GM21723 (cell line): Measurements from ENCODE around the gene RAB28.
A peak's percentile ranks its signal among the peaks of the same experiment; 100 is the strongest.

Experiments used
- ATAC-seq: cut with Tn5 transposase; IDR thresholded peaks from one replicate; pipeline ENCODE4 v1.9.1; 2021; ENCODE audit warnings: mild to moderate bottlenecking, moderate library complexity; ENCODE audit not compliant: unreplicated experiment

RAB28 gene

DNA sequence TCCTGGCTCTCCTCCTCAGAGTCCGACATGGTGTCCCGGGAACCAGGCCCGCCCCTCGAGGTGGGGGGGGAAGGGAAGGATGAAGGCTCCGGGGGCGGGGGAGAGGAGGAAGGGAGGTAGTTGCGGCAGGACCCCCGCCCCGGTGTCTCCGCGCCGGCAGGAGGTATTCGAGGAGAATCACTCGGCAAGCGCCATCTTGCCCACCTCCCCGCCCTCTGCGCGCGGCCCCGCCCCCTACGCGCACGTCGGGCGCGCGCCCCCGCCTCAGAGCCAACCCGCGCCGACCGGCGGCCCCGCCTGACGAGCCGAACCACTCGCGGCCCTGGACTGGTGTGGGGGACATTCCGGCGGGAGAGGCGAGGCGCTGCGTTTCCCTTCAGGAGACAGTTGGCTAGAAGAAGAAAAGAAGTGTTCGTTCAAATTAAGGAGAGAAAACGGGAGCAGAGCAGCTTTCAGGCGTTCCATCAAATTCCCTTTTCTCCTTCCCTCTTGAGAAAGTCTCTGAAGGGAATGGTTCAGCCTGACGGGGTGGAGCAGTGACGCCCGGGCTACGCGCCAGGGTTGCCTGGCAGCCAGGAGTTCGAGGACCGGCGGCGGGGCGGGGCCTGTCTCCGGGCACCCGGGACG lies at the start of gene RAB28:
Gene RAB28, minus strand, starts transcription at position 219 of the 627 bp plus-strand sequence.
- peak; percentile 96 for ATAC-seq

DNA sequence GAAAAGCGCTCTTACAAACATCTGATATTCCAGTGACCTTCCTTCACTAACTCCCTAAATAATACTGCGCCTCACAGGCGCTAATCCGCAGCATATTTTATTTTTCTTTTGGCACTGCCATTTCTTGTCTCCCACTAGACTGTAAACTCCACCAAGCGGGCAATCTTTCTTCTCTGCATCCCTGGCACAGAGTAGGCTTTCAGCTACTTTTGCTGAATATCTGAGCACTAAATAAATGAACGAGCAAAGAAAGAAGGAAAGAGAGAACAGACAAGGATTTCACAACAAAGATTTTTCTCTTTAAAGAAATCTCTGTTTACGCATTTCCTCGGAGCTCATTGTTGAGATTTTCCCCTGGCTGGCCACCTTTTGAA lies 47.5 kb upstream of the RAB28 start:
- ATAC-seq: no peak

DNA sequence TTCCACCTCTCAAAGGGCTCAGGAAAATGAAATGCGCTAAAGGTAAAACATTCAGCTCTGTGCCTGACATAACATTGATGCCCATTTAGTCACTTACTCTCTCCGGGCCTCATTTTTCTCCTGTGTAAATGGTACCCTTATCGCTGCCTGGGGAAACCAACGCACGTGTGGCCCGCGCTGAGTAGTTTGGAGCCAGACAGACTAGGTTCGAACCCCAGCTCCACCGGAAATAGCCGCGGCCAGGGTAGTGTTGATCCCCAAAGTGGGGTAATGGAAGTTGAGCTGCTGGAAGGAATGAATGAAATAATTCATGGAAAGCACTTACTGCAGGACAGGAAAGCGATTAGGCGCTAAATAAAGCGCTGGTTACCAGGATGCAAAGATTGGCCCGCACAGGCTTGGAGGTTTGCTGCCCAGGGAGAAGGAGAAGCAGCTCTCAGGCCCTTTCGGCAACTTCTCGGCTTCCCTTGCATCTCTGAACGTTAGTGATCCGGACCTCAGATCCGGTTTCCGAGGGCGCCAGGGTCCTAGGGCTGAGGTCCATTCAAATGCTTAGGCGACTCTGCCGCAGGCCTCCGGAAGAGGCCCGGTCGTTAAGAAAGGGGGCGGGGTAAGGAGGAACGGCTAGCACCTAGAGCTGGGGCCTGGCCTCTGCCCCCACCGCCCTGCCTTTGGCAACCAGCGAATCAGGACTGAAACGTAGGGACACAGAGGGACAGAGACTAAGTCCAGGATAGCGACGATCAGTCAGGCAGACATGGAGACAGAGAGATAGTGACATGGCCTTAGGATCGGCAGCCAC lies 46.9 kb upstream of the RAB28 start:
- ATAC-seq: no peak

DNA sequence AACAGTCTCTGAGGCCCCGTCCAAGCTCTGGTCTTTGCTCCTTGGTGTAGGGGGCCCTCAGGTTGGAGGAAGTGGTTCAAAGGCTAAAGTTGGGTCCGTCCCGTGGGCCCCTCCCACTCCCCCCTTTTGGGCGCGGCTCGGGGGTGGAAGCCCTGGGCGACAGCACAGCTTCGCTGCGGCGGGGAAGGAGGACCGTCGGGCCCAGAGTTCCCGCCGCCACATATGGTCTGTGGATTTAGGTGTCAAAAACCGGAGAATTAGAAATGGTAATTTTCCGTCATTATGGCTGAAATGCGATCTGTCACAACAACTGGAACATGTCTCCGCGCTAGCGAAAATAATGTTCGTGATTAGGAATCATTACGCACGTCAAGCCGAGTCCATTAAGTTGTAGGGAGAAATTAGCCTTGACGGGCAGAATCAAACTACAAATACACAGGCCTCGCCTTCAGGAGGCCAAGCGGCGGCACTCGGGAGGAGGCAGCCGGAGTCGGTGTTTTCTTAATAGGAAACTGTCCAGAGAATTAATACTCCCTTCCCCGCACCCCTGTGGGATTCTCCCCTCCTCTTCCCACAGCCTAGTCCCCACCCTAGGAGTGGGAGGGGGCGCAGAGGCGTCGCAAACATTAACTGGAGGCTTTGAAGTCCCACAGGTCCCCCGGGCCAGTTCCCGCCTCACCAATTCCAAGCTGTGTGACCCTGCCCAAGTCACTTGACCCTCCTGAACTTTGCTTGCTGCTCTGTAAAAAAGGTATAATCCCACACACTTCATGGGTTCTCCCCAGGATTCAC lies 45.2 kb upstream of the RAB28 start:
- ATAC-seq: no peak

DNA sequence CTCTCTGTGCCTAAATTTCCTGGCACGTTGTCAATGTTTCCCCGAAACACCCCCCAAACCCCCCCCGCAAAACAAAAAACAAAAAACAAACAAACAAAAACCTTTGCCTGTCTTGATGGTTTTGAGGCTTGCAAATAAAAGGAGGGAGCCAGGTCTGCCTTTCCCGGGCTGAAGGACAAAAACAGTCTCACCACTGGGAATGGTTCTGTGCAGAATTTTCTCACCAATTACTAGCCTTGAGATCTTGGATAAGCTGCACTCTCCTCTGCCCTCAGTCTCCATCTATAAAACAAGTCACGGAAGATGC lies 44.6 kb upstream of the RAB28 start:
- ATAC-seq: no peak

DNA sequence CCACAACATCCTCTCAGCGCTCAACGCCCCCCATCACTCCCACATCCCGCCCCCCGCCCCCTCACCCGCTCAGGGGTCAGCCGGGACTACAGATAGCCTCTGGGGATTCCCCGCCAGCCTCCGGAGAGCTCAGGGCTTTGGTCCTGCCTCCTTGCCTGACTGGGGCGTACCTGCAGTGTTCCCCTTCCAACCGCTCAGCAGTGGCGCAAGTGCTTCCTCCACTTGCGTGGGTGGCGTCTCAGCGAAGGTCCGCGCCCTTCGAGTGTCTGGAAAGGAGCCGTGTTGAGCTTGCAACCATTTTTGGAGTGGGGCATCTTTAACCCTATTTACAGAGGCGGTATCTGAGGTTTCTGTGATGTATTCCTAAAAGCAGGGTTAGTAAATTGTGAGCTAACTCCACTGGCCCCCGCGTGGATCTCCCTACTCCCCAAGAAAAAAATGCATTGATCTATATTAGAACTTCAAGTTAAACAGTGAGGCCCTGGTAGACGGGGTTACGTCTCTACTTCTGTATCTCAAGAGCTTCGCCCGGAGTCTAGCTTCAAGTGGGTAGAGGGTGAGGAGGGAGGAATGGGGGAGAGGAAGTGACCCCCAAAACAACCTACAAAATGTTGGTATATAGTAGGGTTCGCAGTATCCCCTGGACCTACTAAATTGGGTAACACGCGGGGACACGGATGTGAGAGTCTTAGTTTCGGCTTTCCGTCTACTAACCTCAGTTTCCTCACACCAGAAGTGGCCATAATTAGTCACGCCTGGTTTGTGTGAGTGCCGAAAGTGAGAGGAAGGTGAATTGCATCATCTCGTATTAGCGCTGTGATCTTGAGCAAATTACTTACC lies 44.1 kb upstream of the RAB28 start:
- ATAC-seq: peak; percentile 78

DNA sequence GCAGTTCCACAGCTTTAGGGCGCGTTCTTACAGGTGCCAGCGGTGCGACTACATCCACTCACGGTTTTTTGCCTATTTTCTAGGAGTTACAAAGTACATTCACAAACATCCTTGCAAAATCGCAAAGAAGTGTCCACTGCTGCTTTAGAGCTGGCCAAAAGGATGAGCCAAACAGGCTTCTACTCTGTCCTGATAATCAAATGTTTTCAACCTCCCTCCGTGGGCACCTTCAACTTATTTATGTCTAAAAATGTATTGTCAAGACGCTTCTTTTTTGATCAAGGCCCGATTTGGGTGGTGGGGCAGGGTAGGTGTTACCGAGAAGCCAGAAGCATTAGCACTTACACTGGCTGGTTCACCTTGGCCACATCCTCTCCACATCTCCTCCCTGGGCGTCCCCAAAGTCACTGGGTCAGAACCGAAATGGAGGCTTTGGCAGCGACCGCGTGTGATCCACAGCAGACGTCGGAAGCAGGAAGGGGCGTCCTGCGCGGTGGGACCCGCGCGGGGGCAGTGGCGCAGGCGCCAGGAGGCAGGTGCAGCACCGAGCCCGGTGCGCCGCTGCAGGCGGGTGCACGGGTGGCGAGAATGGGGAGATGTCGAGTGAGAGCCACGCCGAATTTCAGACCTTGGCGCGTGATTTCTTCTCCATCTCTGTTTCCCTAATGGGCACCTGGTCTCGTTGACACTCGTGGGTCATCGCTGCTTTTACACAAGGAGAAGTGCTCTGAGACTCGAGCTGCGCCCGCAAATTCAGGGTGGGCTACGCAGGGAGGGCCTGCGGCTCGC lies 43.2 kb upstream of the RAB28 start:
- no peak for ATAC-seq

DNA sequence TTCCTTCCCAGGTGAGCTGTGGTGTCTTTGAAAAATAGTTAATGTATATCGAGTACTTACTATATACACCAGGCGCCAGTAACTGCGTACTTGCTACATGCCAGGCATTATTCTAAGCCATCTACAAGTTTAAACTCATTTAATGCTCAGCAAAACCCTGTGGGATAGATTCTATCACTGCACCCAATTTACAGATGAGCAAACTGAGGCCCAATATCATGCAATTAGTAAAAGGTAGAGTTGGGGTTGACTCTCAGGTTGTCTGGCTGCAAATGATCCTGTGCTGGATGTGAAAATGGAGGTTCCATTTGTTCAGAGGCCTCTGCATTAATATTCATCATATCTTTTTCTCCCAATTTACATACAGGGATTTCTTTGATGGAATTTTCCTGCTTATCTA lies 42.5 kb upstream of the RAB28 start:
- ATAC-seq: no peak

DNA sequence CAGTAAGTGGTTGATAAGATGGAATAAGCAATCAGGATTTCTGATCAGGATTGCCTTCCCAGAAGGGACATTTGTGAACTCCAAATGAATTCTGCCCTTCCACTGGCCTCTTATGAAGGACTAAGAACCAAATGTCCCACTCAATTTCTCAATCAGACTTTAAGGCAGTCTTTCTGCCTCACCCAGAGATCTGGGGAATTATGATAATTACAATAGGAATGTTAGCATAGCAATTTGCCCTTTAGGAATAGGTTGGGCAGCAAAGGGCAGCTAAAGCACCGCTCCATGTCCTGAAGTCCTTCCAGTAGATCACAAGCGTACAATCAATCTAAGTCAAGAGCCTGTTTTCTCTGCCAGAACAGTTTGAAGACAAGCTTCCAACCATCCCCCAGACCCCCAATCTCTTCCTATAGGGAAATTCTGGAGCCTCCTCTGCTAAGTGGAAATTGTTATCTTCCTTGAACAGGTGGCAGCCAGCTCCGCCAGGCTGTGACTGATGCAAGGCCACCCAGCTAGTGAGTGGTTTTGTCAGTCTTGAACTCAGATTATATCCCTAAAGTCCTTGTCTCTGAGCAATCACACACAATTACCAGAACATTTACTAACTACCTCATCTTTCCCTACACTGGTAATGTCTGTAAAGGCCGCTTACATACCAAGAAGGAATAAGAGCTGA lies 41.6 kb upstream of the RAB28 start:
- ATAC-seq: no peak

DNA sequence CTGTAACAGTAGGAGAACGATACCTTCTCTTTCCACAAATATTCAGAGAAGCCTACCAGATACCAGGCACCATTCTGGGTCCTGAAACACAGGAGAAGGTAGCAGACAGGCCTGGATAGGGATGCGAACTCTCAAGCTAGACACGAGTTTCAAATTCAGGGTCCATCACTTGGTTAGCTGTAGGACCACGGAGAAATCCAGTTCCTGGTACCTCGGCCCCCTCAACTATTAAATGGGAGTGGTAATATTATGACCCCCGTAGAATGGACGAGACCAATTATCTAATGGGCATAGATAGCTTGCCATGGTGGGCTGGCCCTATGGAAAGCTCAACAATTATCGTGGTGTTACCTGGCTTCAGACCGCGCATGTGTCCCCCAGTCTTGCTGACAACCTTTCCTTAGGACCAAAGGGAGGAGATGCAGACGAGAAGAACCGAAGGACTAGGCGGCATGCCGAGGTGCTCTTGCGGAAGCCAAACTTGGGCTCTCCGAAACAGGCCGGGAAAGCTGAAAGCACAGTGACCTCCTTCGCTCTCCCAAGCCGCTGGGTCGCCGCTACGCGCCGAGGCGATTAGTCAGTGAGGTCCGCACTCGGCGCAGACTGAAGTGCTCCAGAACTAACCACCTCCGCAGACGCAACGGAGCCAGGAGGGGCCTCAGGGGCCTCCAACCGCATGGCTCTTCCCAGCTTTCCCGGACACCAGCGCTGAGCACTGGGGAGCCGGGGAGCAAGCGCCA lies 40.5 kb upstream of the RAB28 start:
- ATAC-seq: no peak

DNA sequence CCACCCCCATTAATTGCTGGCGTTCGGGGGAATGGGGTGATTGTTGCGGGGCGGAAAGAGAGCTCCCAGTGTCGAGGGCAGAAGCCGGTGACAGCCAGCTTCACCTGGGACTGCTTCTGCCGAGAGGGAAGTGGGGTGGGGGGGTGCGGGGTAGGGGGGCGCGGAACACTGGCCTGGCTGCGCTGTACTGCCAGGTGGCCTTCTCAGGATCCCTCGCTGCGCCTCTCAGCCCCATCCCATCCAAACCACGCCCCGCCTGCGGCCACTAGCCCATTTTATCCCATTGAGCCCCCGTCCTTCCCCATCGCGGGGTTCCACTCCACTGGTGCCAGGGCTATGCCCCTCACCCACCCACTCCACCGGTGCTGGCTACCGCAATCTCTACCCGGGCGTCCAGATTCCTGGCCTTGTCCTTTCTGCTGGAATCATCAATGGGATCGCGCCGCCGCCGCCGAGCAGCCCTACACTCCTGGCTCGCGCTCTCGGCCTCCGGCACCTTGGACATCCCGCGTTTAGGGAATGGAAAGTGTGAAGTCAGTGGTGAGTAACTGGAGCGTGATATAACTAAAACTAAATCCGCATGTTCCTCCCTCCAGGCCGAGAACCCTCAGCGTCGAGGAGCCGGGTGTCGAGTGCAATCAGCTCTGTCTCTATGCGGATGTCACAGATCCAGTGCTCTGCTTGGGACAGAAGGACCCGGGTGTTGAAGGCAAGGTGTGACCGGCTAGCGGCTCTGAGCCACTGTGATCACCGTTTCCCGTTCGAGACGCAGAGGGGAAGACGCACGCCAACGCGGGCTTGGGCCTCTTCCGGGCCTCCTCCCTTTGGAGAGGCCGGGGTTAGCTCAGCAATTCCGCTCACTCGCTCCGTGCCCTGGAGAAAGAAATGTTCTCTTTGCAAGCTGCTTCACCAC lies 39.7 kb upstream of the RAB28 start:
- no peak for ATAC-seq

DNA sequence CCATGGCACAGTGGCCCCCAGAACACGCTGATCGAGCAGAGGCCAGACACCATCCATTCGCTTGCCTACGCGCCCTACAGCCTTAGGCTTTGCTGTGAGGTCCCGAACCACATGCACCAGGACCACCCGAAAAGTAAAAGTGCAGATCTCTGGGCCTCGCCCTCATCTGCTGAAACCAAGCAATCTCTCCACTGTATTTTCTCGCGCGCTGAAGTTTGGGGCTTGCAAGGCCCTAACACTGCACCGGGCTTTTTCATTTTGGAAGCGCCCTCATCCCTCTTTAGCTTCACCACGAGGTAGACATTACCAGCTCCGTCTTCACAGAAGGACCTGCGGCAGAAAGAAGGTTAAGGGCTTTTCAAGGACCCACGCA lies 39.0 kb upstream of the RAB28 start:
- ATAC-seq: no peak

DNA sequence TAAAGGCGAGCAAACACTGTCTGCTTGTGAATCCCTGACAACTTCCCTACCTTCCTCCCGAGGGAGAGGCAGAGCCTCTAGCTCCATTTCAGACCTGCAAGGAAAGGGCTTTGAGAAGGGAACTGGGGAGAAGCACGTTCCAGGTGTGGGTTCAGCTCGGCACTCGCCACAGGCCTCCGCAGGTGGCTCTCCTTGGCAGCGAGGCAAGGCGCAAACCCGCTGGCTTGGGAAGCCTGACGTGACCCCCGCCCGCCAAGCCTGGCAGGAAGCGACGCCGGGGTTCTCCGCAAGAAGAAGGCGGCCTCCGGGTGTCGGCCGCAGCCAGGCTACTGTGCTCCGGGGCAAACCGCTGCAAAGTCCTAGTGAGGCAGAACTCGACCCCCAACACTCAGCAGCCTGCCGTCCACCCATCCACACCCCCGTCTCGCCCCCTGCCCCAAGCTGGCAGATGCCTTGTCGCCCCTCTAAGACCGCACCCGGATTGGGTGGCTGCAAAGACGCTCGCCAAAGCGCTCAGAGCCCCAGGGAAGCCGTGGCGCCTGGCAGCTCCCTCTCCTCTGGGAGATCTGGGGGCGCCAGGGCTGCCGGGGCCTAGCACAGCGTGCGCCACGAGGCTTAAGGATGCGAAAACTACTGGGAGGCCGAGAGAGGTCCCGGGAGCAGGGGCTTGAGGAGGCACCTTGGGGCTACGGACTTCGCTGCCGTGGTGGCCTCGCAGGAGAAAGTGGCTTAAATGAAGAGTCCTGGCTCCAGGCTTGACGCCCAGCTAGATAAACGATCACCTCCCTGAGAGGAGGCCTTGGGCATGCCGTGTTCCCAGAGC lies 38.4 kb upstream of the RAB28 start:
- no peak for ATAC-seq

DNA sequence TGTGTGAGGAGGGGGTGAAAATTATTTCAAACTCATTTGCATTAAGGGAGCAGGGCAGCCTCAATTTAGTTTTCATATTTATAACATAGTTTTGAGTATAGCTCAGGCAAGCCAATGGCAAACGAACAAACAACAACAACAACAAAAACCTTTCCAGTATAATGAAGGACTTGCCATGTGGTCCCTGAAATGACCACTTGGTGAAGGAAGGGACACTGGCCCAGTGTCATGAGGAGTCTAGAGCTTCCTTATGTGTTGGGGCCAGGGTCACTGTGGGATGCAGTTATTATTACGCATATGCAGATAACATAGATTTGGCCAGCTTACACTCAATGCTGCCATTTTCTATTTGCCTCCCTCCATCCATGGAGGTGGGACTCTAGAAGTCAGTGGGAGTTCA lies 36.9 kb upstream of the RAB28 start:
- no peak for ATAC-seq

DNA sequence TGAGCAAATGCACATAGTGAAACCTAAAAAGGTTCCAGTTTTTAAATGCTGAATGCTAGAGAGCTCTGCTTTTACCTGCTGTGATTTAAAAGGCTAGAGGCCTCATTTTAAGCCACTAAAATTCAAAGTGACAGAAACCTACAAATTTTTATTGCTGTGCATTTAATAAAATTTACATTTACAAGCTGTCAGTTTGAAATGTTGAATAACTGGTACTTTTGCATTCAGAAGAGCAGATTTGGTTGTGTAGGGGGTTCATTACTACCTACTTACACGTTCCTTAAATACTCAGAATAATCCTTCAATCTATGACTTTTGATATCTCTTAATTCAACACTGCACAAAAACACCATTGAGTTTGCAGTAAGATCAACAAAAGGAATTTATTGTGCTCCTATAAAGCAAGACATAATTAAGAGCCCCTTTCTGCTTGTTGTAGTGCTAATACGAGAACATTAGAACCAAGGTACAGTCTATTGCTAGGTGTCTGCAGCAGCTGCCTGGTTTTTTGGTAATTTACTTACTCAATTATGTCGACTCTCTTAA lies 32.2 kb upstream of the RAB28 start:
- no peak for ATAC-seq

DNA sequence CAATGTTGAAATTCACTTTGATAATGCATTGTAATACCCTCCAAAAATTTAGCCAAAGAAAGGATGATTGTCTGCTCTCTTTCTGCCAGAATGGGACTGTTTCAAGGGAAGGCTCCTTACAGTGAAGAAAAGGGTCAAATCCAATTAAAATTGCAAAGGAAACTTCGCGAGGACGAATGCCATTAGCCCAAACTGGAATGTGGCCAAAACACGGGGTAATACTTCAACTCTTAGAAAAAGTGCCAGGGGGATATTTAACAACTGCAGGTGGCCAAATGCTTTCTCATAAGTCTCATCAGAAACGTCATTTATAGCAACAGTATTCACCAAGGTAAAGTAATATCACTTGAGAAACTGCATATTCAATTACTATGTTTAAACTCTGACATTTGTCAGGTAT lies 31.1 kb upstream of the RAB28 start:
- no peak for ATAC-seq

DNA sequence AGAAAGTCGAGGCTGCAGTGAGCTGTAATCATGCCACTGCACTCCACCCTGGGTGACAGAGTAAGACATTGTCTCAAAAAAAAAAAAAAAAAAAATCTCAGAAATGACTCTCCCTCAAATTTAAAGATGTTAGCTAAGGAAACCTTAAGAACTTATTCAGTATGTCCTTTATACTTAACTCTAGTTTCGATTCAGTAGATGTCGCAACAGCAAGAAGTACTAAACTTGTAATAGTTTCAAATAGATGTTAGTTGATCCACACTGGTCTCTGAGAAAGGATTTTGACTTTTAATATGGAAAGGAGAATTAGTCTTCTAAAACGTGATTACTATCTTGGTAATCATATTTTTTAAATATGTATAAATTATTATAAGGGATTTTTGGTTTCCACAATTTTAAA lies 30.6 kb upstream of the RAB28 start:
- no peak for ATAC-seq
